Measurements from ENCODE around the gene SOD1. TPM values are rescaled to one million over a fixed set of nuclear protein-coding genes. Genes with fewer than 3 reads are reported as not detected.
A peak's percentile ranks its signal among the peaks of the same experiment; 100 is the strongest.
"Not testable (repeated sequence)": the region's sequence is repeated elsewhere in the genome, so short reads cannot be mapped to it uniquely, and the experiment has no call there.

SOD1 gene
- 100 to 1,000 TPM; 223 to 231 TPM for total RNA-seq

DNA sequence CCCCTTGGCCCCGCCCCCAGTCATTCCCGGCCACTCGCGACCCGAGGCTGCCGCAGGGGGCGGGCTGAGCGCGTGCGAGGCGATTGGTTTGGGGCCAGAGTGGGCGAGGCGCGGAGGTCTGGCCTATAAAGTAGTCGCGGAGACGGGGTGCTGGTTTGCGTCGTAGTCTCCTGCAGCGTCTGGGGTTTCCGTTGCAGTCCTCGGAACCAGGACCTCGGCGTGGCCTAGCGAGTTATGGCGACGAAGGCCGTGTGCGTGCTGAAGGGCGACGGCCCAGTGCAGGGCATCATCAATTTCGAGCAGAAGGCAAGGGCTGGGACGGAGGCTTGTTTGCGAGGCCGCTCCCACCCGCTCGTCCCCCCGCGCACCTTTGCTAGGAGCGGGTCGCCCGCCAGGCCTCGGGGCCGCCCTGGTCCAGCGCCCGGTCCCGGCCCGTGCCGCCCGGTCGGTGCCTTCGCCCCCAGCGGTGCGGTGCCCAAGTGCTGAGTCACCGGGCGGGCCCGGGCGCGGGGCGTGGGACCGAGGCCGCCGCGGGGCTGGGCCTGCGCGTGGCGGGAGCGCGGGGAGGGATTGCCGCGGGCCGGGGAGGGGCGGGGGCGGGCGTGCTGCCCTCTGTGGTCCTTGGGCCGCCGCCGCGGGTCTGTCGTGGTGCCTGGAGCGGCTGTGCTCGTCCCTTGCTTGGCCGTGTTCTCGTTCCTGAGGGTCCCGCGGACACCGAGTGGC, at the start of gene SOD1:
Gene SOD1 (plus strand): TSS at position 158 of the 723 bp plus-strand sequence. CDS start 77 bp downstream, at position 235.
- Mint-ChIP-seq H3K4me3 (peak within 1 kb of the TSS; percentile 99), H3K4me1 (peaks cover 67% of the 10 kb centered on the region), H3K36me3 (ENCODE audit: low read depth) (peaks cover 33% of the 10 kb centered on the region), H3K27ac (peak within 1 kb of the TSS; percentile 99), H3K9me3 (no peaks in the 10 kb centered on the region), H3K27me3 (no peaks in the 10 kb centered on the region)
- ChIA-PET POLR2A (no interaction called here), CTCF (no interaction called here)
- DNase-seq, result peak; percentile 96

DNA sequence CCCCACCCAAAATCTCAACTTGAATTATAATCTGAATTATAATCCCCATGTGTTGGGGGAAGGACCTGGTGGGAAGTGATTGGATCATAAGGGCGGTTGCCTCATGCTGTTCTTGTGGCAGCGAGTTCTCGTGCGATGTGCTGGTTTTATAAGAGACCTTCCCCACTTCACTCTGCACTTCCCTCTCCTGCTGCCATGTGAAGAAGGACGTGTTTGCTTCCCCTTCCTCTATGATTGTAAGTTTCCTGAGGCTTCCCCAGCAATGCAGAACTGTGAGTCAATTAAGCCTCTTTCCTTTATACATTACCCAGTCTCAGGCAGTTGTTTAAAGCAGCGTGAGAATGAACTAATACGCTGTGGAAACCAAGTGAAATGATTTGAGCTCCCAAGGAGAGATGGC, 48.0 kb upstream of the SOD1 start:
- H3K9me3 Mint-ChIP-seq, result peaks cover 15% of the 10 kb centered on the region
- ChIA-PET CTCF (interaction anchor here (0.5 to 1.2 kb wide), 3 partner anchors 22 to 53 kb away, joined by 3 to 5 read pairs (median 4); no protein-coding TSS in a partner anchor), POLR2A (no interaction called here)
- H3K4me1 Mint-ChIP-seq, result peaks cover 2% of the 10 kb centered on the region
- no peaks in the 10 kb centered on the region for H3K36me3 Mint-ChIP-seq (ENCODE audit: low read depth)
- H3K27ac Mint-ChIP-seq, result no peak overlapping the region
- H3K27me3 Mint-ChIP-seq, result peaks cover 9% of the 10 kb centered on the region
- no peak overlapping the region for H3K4me3 Mint-ChIP-seq
- no peak for DNase-seq

DNA sequence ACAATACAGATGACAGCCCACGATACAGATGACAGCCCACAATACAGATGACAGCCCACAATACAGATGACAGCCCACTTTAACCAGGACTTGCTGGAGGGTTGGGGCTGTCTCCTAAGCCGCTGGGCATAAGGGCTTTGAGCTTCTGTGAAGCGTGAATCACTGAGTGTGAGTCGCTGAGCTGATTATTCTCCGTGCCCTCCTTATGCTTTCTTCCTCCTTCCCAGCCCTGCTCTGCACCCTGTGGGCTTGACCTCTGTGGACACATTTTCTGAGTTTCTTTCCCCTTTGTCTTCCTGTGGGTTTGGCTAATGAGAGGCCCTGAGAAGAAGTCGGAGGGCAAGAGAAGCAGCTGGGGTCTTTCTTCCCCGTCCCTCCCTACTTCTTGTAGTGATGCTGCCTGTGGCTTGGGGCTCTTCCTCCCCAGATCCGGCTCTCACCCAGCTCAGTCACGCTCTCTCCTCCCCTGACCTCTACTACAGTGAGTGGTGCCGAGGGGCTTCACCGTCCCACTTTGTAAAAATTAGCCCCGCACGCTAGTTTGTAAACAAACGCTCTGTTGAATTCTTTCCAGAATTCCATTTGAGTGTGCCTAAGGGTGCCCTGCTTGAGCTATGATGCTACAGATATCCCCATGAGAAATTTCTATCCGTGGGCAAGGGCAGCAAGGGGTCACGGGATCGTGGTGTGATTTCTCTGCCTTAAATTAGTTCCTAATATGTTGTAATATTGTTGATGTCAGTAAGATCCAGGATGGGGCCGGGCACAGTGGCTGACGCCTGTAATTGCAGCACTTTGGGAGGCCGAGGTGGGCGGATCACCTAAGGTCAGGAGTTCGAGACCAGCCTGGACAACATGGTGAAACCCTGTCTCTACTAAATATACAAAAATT, 46.4 kb upstream of the SOD1 start:
- DNase-seq, result no peak
- Mint-ChIP-seq H3K27ac (no peak overlapping the region), H3K9me3 (peaks cover 15% of the 10 kb centered on the region), H3K36me3 (ENCODE audit: low read depth) (no peaks in the 10 kb centered on the region), H3K4me3 (no peak overlapping the region), H3K27me3 (peaks cover 9% of the 10 kb centered on the region), H3K4me1 (peaks cover 2% of the 10 kb centered on the region)
- POLR2A ChIA-PET, result no interaction called here
- CTCF ChIA-PET, result interaction anchor here (0.7 kb wide), 2 partner anchors 54 to 248 kb away, joined by 3 to 5 read pairs; no protein-coding TSS in a partner anchor

DNA sequence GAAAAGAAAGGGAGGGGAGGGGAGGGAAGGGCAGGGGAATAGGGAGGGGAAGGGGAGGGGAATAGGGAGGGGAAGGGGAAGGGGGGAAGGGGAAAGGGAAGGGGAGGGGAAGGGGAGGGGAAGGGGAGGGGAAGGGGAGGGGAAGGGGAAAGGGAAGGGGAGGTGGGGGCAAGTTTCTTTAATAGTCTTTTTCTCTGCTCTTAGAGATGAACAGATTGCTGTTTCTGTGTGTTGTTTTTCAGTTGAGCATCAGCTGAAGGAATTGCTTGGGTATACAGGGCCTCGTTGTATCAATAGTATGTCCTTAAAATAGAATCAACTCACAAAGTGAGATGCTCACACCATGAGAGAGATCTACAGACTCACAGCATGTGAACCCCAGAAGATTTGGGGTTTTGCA, 44.8 kb upstream of the SOD1 start:
- no peak overlapping the region for H3K27ac Mint-ChIP-seq
- H3K4me1 Mint-ChIP-seq, result peaks cover 9% of the 10 kb centered on the region
- peaks cover 15% of the 10 kb centered on the region for H3K9me3 Mint-ChIP-seq
- DNase-seq, result no peak
- no peak overlapping the region for H3K4me3 Mint-ChIP-seq
- ChIA-PET POLR2A (no interaction called here), CTCF (no interaction called here)
- H3K36me3 Mint-ChIP-seq (ENCODE audit: low read depth), result no peaks in the 10 kb centered on the region
- peaks cover 9% of the 10 kb centered on the region for H3K27me3 Mint-ChIP-seq

- DNase-seq, result no peak
- Mint-ChIP-seq H3K4me3 (no peak overlapping the region), H3K36me3 (ENCODE audit: low read depth) (no peaks in the 10 kb centered on the region), H3K9me3 (peaks cover 7% of the 10 kb centered on the region), H3K27ac (no peak overlapping the region), H3K27me3 (peaks cover 9% of the 10 kb centered on the region), H3K4me1 (peaks cover 9% of the 10 kb centered on the region)
- POLR2A ChIA-PET, result no interaction called here
- CTCF ChIA-PET, result no interaction called here
Observed at GRCh38 chr21:31616216-31616615, 43.3 kb upstream of the SOD1 start.

- Mint-ChIP-seq H3K4me3 (no peak overlapping the region), H3K9me3 (no peaks in the 10 kb centered on the region), H3K27ac (peak overlapping the region; percentile 4), H3K36me3 (ENCODE audit: low read depth) (no peaks in the 10 kb centered on the region), H3K27me3 (peaks cover 2% of the 10 kb centered on the region), H3K4me1 (peaks cover 16% of the 10 kb centered on the region)
- DNase-seq, result no peak
- ChIA-PET CTCF (no interaction called here), POLR2A (no interaction called here)
Observed at GRCh38 chr21:31618696-31619430, 40.6 kb upstream of the SOD1 start.

GRCh38 chr21:31622397-31622796, 37.1 kb upstream of the SOD1 start:
- Mint-ChIP-seq H3K9me3 (no peaks in the 10 kb centered on the region), H3K4me3 (no peak overlapping the region), H3K27me3 (peaks cover 2% of the 10 kb centered on the region), H3K4me1 (peaks cover 16% of the 10 kb centered on the region), H3K27ac (no peak overlapping the region), H3K36me3 (ENCODE audit: low read depth) (no peaks in the 10 kb centered on the region)
- CTCF ChIA-PET, result no interaction called here
- POLR2A ChIA-PET, result no interaction called here
- no peak for DNase-seq

DNA sequence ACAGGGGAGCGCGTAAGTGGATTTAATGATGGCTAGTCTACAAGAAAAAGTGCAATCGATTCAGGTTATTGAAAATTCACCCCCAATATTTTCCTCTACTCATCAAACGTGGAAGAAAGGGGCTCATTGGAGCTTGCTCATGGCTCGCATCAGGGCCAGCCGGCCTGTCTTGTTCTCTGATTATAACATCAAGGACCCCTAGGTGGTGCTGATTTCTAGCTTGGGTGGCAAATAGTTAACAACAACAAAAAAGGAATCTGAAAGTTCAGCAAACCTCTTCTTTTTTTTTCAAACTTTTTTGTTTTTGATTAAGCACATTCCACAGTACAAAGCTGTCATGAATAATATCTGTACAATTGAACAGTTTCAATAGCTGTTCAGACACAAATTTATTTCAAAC, 35.8 kb upstream of the SOD1 start:
- CTCF ChIA-PET, result no interaction called here
- POLR2A ChIA-PET, result interaction anchor here (0.6 kb wide), 1 partner anchor 144 kb away, joined by 4 read pairs; no protein-coding TSS in a partner anchor
- H3K4me1 Mint-ChIP-seq, result peaks cover 14% of the 10 kb centered on the region
- no peak overlapping the region for H3K27ac Mint-ChIP-seq
- no peak for DNase-seq
- peaks cover 2% of the 10 kb centered on the region for H3K27me3 Mint-ChIP-seq
- H3K9me3 Mint-ChIP-seq, result no peaks in the 10 kb centered on the region
- H3K36me3 Mint-ChIP-seq (ENCODE audit: low read depth), result no peaks in the 10 kb centered on the region
- H3K4me3 Mint-ChIP-seq, result no peak overlapping the region

GRCh38 chr21:31624181-31624580, 35.3 kb upstream of the SOD1 start:
- Mint-ChIP-seq H3K9me3 (no peaks in the 10 kb centered on the region), H3K27ac (no peak overlapping the region), H3K36me3 (ENCODE audit: low read depth) (no peaks in the 10 kb centered on the region), H3K27me3 (peaks cover 2% of the 10 kb centered on the region), H3K4me1 (peaks cover 9% of the 10 kb centered on the region), H3K4me3 (no peak overlapping the region)
- ChIA-PET CTCF (no interaction called here), POLR2A (no interaction called here)
- no peak for DNase-seq

DNA sequence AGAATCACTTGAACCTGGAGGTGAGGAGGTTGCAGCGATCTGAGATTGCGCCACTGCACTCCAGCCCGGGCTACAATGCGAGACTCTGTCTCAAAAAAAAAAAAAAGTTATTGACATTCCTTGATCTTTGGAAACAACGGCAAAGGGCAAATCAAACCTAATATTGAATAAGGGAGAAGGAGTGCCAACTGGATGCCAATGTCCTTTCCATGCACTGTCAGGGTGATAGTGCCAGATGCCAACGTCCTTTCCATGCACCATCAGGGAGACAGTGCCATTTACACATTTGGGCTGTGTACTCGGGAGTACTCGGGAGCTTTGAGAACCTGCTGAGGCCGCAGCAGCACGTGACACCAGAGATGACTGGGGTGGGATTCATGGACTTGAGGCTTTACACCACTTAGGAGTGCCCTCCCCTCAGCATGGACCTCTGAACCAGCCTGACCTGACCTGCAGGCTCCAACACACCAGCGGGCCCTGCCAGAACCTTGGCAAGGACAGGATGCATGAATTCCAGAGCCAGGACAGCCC, 34.5 kb upstream of the SOD1 start:
- CTCF ChIA-PET, result no interaction called here
- POLR2A ChIA-PET, result no interaction called here
- H3K9me3 Mint-ChIP-seq, result no peaks in the 10 kb centered on the region
- DNase-seq, result no peak
- no peak overlapping the region for H3K27ac Mint-ChIP-seq
- H3K27me3 Mint-ChIP-seq, result peaks cover 4% of the 10 kb centered on the region
- H3K4me1 Mint-ChIP-seq, result peaks cover 8% of the 10 kb centered on the region
- no peaks in the 10 kb centered on the region for H3K36me3 Mint-ChIP-seq (ENCODE audit: low read depth)
- no peak overlapping the region for H3K4me3 Mint-ChIP-seq

GRCh38 chr21:31629972-31630711, 29.4 kb upstream of the SOD1 start:
- Mint-ChIP-seq H3K27me3 (peaks cover 3% of the 10 kb centered on the region), H3K4me3 (no peak overlapping the region), H3K4me1 (no peaks in the 10 kb centered on the region), H3K9me3 (no peaks in the 10 kb centered on the region), H3K27ac (no peak overlapping the region), H3K36me3 (ENCODE audit: low read depth) (no peaks in the 10 kb centered on the region)
- ChIA-PET CTCF (no interaction called here), POLR2A (no interaction called here)
- no peak for DNase-seq

DNA sequence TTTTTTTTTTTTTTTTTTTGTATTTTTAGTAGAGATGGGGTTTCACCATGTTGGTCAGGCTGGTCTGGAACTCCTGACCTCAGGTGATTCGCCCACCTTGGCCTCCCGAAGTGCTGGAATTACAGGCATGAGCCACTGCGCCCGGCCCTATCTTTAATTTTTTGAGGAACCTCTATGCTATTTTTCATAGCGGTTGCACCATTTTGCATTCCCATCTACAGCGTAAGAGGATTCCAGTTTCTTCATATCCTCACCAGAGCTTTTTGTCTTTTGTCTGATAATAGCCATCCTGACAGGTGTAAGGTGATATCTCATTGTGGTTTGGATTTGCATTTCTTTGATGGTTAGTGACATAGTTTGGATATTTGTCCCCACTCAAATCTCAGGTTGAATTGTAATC, 27.6 kb upstream of the SOD1 start:
- H3K4me3 Mint-ChIP-seq; H3K27me3 Mint-ChIP-seq; H3K27ac Mint-ChIP-seq; DNase-seq; H3K36me3 Mint-ChIP-seq (ENCODE audit: low read depth); H3K4me1 Mint-ChIP-seq; CTCF ChIA-PET; POLR2A ChIA-PET; H3K9me3 Mint-ChIP-seq: not testable (repeated sequence)

Data from activated CD4-positive, alpha-beta T cell treated with anti-CD3 and anti-CD28 coated beads, Interleukin-2, amount 10 ng/mL, durations not matched to agents 7 days and 5 days (primary cell).